ENCODE results near the gene RHOT2. TPM values are rescaled to one million over a fixed set of nuclear protein-coding genes. Genes with fewer than 3 reads are reported as not detected.
A peak's percentile ranks its signal among the peaks of the same experiment; 100 is the strongest.

The RHOT2 gene
- total and polyA plus RNA-seq, 2 of the 8 experiments (the other 6 are each of a cell fraction or from before 2014, with no cell fraction given) = 149 to 194 TPM

GRCh38 chr16:685967-686366, 18.0 kb downstream of the RHOT2 start (continued):
- TF ChIP-seq RFX5 (IDR thresholded peaks at IDR 0.05; ENCODE audit: borderline replicate concordance, low read depth, low read length) (no peak), YY1 (IDR thresholded peaks at IDR 0.05; ENCODE audit: low read depth, low read length) (no peak), GTF2F1 (IDR thresholded peaks at IDR 0.05; ENCODE audit: borderline replicate concordance, low read depth, low read length) (no peak), CHD1 (IDR thresholded peaks at IDR 0.05; ENCODE audit: low read depth, low read length) (no peak), SAP30 (IDR thresholded peaks at IDR 0.05; ENCODE audit: insufficient read depth, insufficient replicate concordance, low read length) (no peak), CREB1 (IDR thresholded peaks at IDR 0.05) (no peak; the same call in 1 of the 2 replicates), BCL11A (IDR thresholded peaks at IDR 0.05; ENCODE audit: low read depth in 2 of 2, low read length in 2 of 2) (no peak), E2F6 (IDR thresholded peaks at IDR 0.05) (no peak), POU5F1 (IDR thresholded peaks at IDR 0.05; ENCODE audit: low read depth, low read length) (no peak), MAX (IDR thresholded peaks at IDR 0.05) (peak; percentile 48; the same call in 1 of the 2 replicates), EP300 (IDR thresholded peaks at IDR 0.05; ENCODE audit: borderline replicate concordance in 1 of 2, low read depth in 2 of 2, low read length in 2 of 2) (no peak), CTCF (IDR thresholded peaks at IDR 0.05; ENCODE audit: control extremely low read depth in 1 of 3, insufficient read depth in 1 of 3, low read depth in 1 of 3, low read length in 3 of 3) (peak in 2 of 3 experiments; percentile 52 to 80; a peak in 3 of 4 replicates), NRF1 (IDR thresholded peaks at IDR 0.05; ENCODE audit: low read depth, low read length) (no peak), SP1 (IDR thresholded peaks at IDR 0.05; ENCODE audit: low read depth, low read length) (no peak), HDAC6 (IDR thresholded peaks at IDR 0.05; ENCODE audit: low read depth, low read length) (no peak), JUN (IDR thresholded peaks at IDR 0.05; ENCODE audit: low read depth, low read length) (no peak), TAF7 (optimal IDR thresholded peaks at IDR 0.05; ENCODE audit: borderline replicate concordance, low read depth, low read length) (no peak), JUND (IDR thresholded peaks at IDR 0.05; ENCODE audit: low read length) (no peak), SIN3A (conservative IDR thresholded peaks at IDR 0.05 in 1 of 2, IDR thresholded peaks at IDR 0.05 in 1 of 2; ENCODE audit: low read depth in 1 of 2, low read length in 2 of 2) (no peak)

All from H1 (cell line).